ENCODE data around the gene TAF6.

GRCh38 chr7:100111914-100112313 is 7.2 kb downstream of the TAF6 start:
- TF ChIP-seq ZBTB7A (IDR thresholded peaks at IDR 0.05; ENCODE audit: low read depth) (no peak), NFIC (IDR thresholded peaks at IDR 0.05) (no peak), TCF12 (IDR thresholded peaks at IDR 0.05; ENCODE audit: low read depth) (no peak), CREB1 (IDR thresholded peaks at IDR 0.05; ENCODE audit: low read depth) (no peak), EP300 (IDR thresholded peaks at IDR 0.05; ENCODE audit: borderline replicate concordance) (no peak), FOXM1 (IDR thresholded peaks at IDR 0.05; ENCODE audit: borderline replicate concordance, low read depth) (no peak), RAD21 (IDR thresholded peaks at IDR 0.05; ENCODE audit: low read depth) (no peak), TAF1 (IDR thresholded peaks at IDR 0.05; ENCODE audit: low read depth) (no peak), MAX (IDR thresholded peaks at IDR 0.05) (no peak), CEBPB (IDR thresholded peaks at IDR 0.05) (no peak), TEAD4 (IDR thresholded peaks at IDR 0.05) (no peak)
- TF ChIP-seq, protein P1, sequence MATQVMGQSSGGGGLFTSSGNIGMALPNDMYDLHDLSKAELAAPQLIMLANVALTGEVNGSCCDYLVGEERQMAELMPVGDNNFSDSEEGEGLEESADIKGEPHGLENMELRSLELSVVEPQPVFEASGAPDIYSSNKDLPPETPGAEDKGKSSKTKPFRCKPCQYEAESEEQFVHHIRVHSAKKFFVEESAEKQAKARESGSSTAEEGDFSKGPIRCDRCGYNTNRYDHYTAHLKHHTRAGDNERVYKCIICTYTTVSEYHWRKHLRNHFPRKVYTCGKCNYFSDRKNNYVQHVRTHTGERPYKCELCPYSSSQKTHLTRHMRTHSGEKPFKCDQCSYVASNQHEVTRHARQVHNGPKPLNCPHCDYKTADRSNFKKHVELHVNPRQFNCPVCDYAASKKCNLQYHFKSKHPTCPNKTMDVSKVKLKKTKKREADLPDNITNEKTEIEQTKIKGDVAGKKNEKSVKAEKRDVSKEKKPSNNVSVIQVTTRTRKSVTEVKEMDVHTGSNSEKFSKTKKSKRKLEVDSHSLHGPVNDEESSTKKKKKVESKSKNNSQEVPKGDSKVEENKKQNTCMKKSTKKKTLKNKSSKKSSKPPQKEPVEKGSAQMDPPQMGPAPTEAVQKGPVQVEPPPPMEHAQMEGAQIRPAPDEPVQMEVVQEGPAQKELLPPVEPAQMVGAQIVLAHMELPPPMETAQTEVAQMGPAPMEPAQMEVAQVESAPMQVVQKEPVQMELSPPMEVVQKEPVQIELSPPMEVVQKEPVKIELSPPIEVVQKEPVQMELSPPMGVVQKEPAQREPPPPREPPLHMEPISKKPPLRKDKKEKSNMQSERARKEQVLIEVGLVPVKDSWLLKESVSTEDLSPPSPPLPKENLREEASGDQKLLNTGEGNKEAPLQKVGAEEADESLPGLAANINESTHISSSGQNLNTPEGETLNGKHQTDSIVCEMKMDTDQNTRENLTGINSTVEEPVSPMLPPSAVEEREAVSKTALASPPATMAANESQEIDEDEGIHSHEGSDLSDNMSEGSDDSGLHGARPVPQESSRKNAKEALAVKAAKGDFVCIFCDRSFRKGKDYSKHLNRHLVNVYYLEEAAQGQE (IDR thresholded peaks at IDR 0.05; ENCODE audit: low read depth), result no peak
